ENCODE measurements around the gene MTMR2. TPM values are rescaled to one million over a fixed set of nuclear protein-coding genes. Genes with fewer than 3 reads are reported as not detected.

MTMR2 gene
- total RNA-seq, 1 donor from 2014 or later, result 68.0 TPM

DNA sequence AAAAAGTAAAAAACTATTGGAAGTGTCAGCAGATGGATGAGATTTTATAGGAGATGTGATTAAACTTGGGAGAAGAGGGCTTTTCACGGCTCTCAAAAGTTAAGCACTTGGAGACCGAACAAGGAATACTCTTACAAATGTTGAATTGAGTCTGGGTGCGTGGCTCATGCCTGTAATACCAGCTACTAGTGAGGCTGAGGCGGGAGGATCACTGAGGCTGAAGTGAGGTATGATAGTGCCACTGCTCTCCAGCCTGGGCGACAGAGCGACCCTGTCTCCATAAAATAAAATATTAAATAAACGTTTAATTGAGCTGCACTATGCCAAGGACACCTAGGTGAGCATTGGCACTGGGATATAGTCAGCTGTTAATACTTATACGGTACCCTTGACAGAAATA, 131.7 kb downstream of the MTMR2 start:
- Histone ChIP-seq H2AFZ (ENCODE audit: low read depth, low read length) (no peak overlapping the region), H3K9ac (ENCODE audit: low read length) (no peak overlapping the region), H4K20me1 (ENCODE audit: insufficient read depth, low read length) (peaks cover 5% of the 10 kb centered on the region), H3K4me2 (ENCODE audit: low read length) (peak overlapping the region; percentile 96), H3K79me2 (ENCODE audit: insufficient read depth, low read length) (peaks cover 82% of the 10 kb centered on the region), H3K9me3 (ENCODE audit: insufficient read depth, low read depth, low read length) (no peaks in the 10 kb centered on the region), H3K27ac (ENCODE audit: low read depth, low read length) (no peak overlapping the region), H3K27me3 (ENCODE audit: insufficient read depth, low read length) (no peaks in the 10 kb centered on the region), H3K4me3 (ENCODE audit: insufficient read depth, low read depth, low read length) (no peak overlapping the region), H3K4me1 (ENCODE audit: insufficient read depth, low read length) (peaks cover 13% of the 10 kb centered on the region), H3K36me3 (ENCODE audit: insufficient read depth, low read length) (no peaks in the 10 kb centered on the region)
- Mint-ChIP-seq H3K27me3 (ENCODE audit: low read depth, unreplicated experiment) (no peaks in the 10 kb centered on the region), H3K27ac (ENCODE audit: unreplicated experiment) (no peak overlapping the region), H3K36me3 (ENCODE audit: low read depth, unreplicated experiment) (no peaks in the 10 kb centered on the region), H3K4me3 (ENCODE audit: unreplicated experiment) (peak overlapping the region; percentile 95), H3K9me3 (ENCODE audit: unreplicated experiment) (no peaks in the 10 kb centered on the region), H3K4me1 (ENCODE audit: low read depth, unreplicated experiment) (peaks cover 19% of the 10 kb centered on the region)
- DNase-seq (ENCODE audit: low read depth) (no peak), FAIRE-seq (no peak)
- TF ChIP-seq EZH2 (IDR thresholded peaks at IDR 0.05; ENCODE audit: insufficient read depth, low read length), result no peak
- TF ChIP-seq, protein P1, sequence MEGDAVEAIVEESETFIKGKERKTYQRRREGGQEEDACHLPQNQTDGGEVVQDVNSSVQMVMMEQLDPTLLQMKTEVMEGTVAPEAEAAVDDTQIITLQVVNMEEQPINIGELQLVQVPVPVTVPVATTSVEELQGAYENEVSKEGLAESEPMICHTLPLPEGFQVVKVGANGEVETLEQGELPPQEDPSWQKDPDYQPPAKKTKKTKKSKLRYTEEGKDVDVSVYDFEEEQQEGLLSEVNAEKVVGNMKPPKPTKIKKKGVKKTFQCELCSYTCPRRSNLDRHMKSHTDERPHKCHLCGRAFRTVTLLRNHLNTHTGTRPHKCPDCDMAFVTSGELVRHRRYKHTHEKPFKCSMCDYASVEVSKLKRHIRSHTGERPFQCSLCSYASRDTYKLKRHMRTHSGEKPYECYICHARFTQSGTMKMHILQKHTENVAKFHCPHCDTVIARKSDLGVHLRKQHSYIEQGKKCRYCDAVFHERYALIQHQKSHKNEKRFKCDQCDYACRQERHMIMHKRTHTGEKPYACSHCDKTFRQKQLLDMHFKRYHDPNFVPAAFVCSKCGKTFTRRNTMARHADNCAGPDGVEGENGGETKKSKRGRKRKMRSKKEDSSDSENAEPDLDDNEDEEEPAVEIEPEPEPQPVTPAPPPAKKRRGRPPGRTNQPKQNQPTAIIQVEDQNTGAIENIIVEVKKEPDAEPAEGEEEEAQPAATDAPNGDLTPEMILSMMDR (IDR thresholded peaks at IDR 0.05; ENCODE audit: insufficient read depth, low read depth, low read length), result no peak

DNA sequence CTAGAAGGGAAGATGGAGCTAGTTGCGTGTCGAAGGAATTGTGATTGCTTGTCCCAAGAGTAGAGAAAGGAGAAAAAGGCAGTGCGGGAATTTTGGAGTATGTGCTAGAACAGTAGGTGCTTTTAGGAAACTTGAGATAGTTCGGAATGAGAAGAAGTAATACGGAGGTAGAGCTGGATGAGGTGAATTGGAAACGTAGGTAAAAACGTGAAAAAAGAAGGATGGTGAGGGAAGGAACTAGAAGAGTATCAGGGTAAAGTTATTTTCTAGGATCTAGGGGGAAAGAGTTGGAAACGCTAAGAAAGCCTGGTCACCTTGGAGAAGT, 132.2 kb downstream of the MTMR2 start:
- Histone ChIP-seq H3K9ac (ENCODE audit: low read length) (peak overlapping the region; percentile 95), H3K4me3 (ENCODE audit: insufficient read depth, low read depth, low read length) (peak overlapping the region; percentile 96), H3K9me3 (ENCODE audit: insufficient read depth, low read depth, low read length) (no peaks in the 10 kb centered on the region), H3K27me3 (ENCODE audit: insufficient read depth, low read length) (no peaks in the 10 kb centered on the region), H4K20me1 (ENCODE audit: insufficient read depth, low read length) (peaks cover 5% of the 10 kb centered on the region), H3K4me1 (ENCODE audit: insufficient read depth, low read length) (peaks cover 13% of the 10 kb centered on the region), H3K27ac (ENCODE audit: low read depth, low read length) (peak overlapping the region; percentile 99), H2AFZ (ENCODE audit: low read depth, low read length) (peak overlapping the region; percentile 92), H3K79me2 (ENCODE audit: insufficient read depth, low read length) (peaks cover 80% of the 10 kb centered on the region), H3K4me2 (ENCODE audit: low read length) (peak overlapping the region; percentile 96), H3K36me3 (ENCODE audit: insufficient read depth, low read length) (no peaks in the 10 kb centered on the region)
- no peak for TF ChIP-seq EZH2 (IDR thresholded peaks at IDR 0.05; ENCODE audit: insufficient read depth, low read length)
- TF ChIP-seq, protein P1 (IDR thresholded peaks at IDR 0.05; ENCODE audit: insufficient read depth, low read depth, low read length), result no peak
- H3K27me3 Mint-ChIP-seq (ENCODE audit: low read depth, unreplicated experiment), result no peaks in the 10 kb centered on the region
- no peak overlapping the region for H3K27ac Mint-ChIP-seq (ENCODE audit: unreplicated experiment)
- FAIRE-seq (no peak), DNase-seq (ENCODE audit: low read depth) (no peak)
- H3K9me3 Mint-ChIP-seq (ENCODE audit: unreplicated experiment), result no peaks in the 10 kb centered on the region
- peak overlapping the region; percentile 95 for H3K4me3 Mint-ChIP-seq (ENCODE audit: unreplicated experiment)
- H3K4me1 Mint-ChIP-seq (ENCODE audit: low read depth, unreplicated experiment), result peaks cover 19% of the 10 kb centered on the region
- no peaks in the 10 kb centered on the region for H3K36me3 Mint-ChIP-seq (ENCODE audit: low read depth, unreplicated experiment)

DNA sequence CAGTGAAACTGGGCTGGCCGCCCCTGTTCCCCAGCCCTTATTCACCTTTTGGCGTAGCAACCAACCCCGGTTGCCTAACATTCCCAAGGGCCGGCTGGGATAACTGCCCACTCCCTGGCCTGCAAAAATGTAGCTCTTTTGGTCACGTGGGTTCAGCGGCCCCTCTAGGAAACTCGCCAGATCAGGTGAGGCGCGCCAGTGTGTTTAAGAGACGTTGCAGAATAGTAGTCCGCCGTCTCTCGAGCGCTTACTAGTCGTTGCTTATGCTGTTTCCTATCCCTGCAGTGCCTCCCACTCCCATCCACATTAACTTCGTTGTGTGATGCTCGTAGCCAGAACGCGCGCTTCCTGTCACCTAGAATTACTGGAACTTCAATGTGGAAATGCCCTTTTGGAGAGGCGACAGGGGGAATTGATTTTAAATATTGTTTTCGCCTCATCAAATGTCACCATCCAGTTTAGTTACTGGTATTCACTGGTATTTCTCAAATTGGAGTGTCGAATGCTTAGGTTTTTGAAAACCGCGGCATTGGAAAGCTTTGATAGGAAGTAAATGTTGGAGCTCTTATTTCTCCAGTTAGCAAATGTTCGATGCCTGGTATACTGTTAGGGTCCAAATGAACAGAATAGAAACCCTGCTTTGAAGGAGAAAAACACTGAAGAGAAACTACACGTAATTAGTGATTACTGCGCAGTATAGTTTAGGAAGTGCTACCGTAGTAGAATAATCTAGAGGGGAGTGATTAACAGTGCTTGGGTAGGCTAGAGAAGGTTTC, 132.8 kb downstream of the MTMR2 start:
- Histone ChIP-seq H3K9ac (ENCODE audit: low read length) (peak overlapping the region; percentile 95), H2AFZ (ENCODE audit: low read depth, low read length) (peak overlapping the region; percentile 92), H3K79me2 (ENCODE audit: insufficient read depth, low read length) (peaks cover 74% of the 10 kb centered on the region), H3K36me3 (ENCODE audit: insufficient read depth, low read length) (peaks cover under 1% of the 10 kb centered on the region), H3K4me3 (ENCODE audit: insufficient read depth, low read depth, low read length) (peak overlapping the region; percentile 96), H3K4me2 (ENCODE audit: low read length) (peak overlapping the region; percentile 96), H3K4me1 (ENCODE audit: insufficient read depth, low read length) (peaks cover 13% of the 10 kb centered on the region), H3K27me3 (ENCODE audit: insufficient read depth, low read length) (no peaks in the 10 kb centered on the region), H3K9me3 (ENCODE audit: insufficient read depth, low read depth, low read length) (no peaks in the 10 kb centered on the region), H4K20me1 (ENCODE audit: insufficient read depth, low read length) (peaks cover 5% of the 10 kb centered on the region), H3K27ac (ENCODE audit: low read depth, low read length) (peak overlapping the region; percentile 99)
- Mint-ChIP-seq H3K9me3 (ENCODE audit: unreplicated experiment) (no peaks in the 10 kb centered on the region), H3K27me3 (ENCODE audit: low read depth, unreplicated experiment) (no peaks in the 10 kb centered on the region), H3K4me1 (ENCODE audit: low read depth, unreplicated experiment) (peaks cover 19% of the 10 kb centered on the region), H3K27ac (ENCODE audit: unreplicated experiment) (peak overlapping the region; percentile 99), H3K36me3 (ENCODE audit: low read depth, unreplicated experiment) (no peaks in the 10 kb centered on the region), H3K4me3 (ENCODE audit: unreplicated experiment) (peak overlapping the region; percentile 95)
- no peak for TF ChIP-seq EZH2 (IDR thresholded peaks at IDR 0.05; ENCODE audit: insufficient read depth, low read length)
- TF ChIP-seq, protein P1 (IDR thresholded peaks at IDR 0.05; ENCODE audit: insufficient read depth, low read depth, low read length), result no peak
- no peak for FAIRE-seq
- DNase-seq (ENCODE audit: low read depth), result peak; percentile 57
